Heart right ventricle (tissue), 16 donors: Measurements from ENCODE around the gene PRR15. TPM values are rescaled to one million over a fixed set of nuclear protein-coding genes. Genes with fewer than 3 reads are reported as not detected.
"Not testable (repeated sequence)": the region's sequence is repeated elsewhere in the genome, so short reads cannot be mapped to it uniquely, and the experiment has no call there.

ENCODE experiments used
- ATAC-seq, 8 donors: fragments of 200-7000 bp; cut with Tn5 transposase; one replicate each; pipeline ENCODE4 v1.9.1; 2020; ENCODE audit warnings: mild to moderate bottlenecking in 8 of 8, moderate library complexity in 8 of 8, moderate number of reproducible peaks in 1 of 8
- DNase-seq, 2 donors: peaks; one replicate each; pipeline ENCODE4 v3.0.0-alpha.2; 2020
- H3K27ac ChIP-seq, 10 donors: fragments of 200-600 bp; sonication (generic) in 2 of 10; one replicate each; pipeline versions ENCODE4 v1.5.0 to v1.8.0; 2020 to 2022; ENCODE audit warnings: mild to moderate bottlenecking in 3 of 10
- H3K27me3 ChIP-seq, 7 donors: fragments of 200-600 bp; one replicate each; pipeline ENCODE4 v1.8.0; 2021 to 2022; ENCODE audit warnings: mild to moderate bottlenecking in 2 of 7
- H3K36me3 ChIP-seq, 9 donors: fragments of 200-600 bp; sonication (generic) in 1 of 9; one replicate each; pipeline versions ENCODE4 v1.5.0 to v1.8.0; 2020 to 2022; ENCODE audit warnings: mild to moderate bottlenecking in 2 of 9
- H3K4me1 ChIP-seq, 9 donors: fragments of 200-600 bp; sonication (generic) in 1 of 9; one replicate each; pipeline versions ENCODE4 v1.5.0 to v1.8.0; 2020 to 2022; ENCODE audit warnings: mild to moderate bottlenecking in 4 of 9
- H3K4me3 ChIP-seq, 10 donors: fragments of 200-600 bp; sonication (generic) in 2 of 10; one replicate each; pipeline versions ENCODE4 v1.5.0 to v1.8.0; 2020 to 2022; ENCODE audit warnings: mild to moderate bottlenecking in 7 of 10, moderate library complexity in 2 of 10
- H3K9me3 ChIP-seq, 11 donors: fragments of 200-600 bp in 10 of 11; sonication (generic) in 2 of 11; one replicate each; pipeline versions ENCODE4 v1.5.0 to v1.8.0; 2013 to 2022; ENCODE audit warnings: mild to moderate bottlenecking in 2 of 11, control low read depth in 1 of 11, moderate library complexity in 1 of 11
- WGBS, 2 donors: extraction: QIAGEN DNeasy Blood & Tissue Kit; methylation state at CpG; one replicate each; pipeline ENCODE4 v1.1.7; 2013; ENCODE audit warnings: inconsistent platforms in 1 of 2; 5-methylcytosine and 5-hydroxymethylcytosine counted together
- intact Hi-C, 10 donors: fragments of 100-400 bp; cut with DNase I; formaldehyde crosslinking; loops; one replicate each; pipeline versions ENCODE4 v1.11.1 to v1.14.2; 2022
- polyA plus RNA-seq, 2 donors: library from polyadenylated mRNA; stranded (reverse); fragments of 200-250 nt; gene quantifications; one replicate each; pipeline ENCODE4 v1.2.3, GENCODE V29; 2013
- total RNA-seq, 10 donors: library from RNA; stranded (reverse); fragmentation: NEBNext Ultra II Directional in 3 of 10; extraction: Animal tissue kit (Norgen Biotek cat#: 25700) in 3 of 10; gene quantifications; one replicate each; pipeline versions ENCODE4 v1.2.1 to v1.2.4, GENCODE V29; 2021 to 2023
- TF ChIP-seq, protein P1 (sequence below), 9 donors: fragments of 200-600 bp; sonication (generic) in 2 of 9; IDR thresholded peaks; one replicate each; pipeline versions ENCODE4 v1.5.0 to v1.8.0; 2021 to 2022; ENCODE audit warnings: antibody characterized with exemption in 9 of 9, mild to moderate bottlenecking in 5 of 9, moderate library complexity in 1 of 9
- donor health status: Arrhythmogenic right ventricular cardiomyopathy.
- donor health status: ischemic (EF 13 %, LVEDD 7.1; RV severe dilation, severe dysfunction).
- donor health status: healthy with polysubstance abuse.
- donor health status: DM: no; HTN: yes; CAD: no.
- donor health status: DM: no; HTN: no; CAD: no.
- donor health status: ischemic (EF 25% LVEDD 6.9; RV normal size, moderate dysfunction).
- donor health status: ischemic (EF 25% LVEDD 5.7; RV mildly dilated, moderate dysfunction).
- donor health status: healthy.
- donor health status: DM: yes; HTN: yes; CAD: no.
- donor health status: Ischemic cardiomyopathy.
- donor health status: ischemic (EF 35%, LVEDD 5.7; RV mildly dilated, moderate dysfunction).
- donor health status: nonischemic (EF 11% LVEDD 7.7; RV severe dilation, severe dysfunction).
- donor health status: DM: yes; HTN: yes; CAD: no.
- donor health status: PGD.
- donor health status: ischemic (EF 29% LVEDD 5.4; RV normal size, mild dysfunction).
- donor health status: nonischemic (EF 23%, LVEDD 6.1; RV moderate dilation, normal function).

The PRR15 gene
- total and polyA plus RNA-seq, 12 donors, result 0.14 to 0.49 (median 0.26) TPM; not detected in 5

DNA sequence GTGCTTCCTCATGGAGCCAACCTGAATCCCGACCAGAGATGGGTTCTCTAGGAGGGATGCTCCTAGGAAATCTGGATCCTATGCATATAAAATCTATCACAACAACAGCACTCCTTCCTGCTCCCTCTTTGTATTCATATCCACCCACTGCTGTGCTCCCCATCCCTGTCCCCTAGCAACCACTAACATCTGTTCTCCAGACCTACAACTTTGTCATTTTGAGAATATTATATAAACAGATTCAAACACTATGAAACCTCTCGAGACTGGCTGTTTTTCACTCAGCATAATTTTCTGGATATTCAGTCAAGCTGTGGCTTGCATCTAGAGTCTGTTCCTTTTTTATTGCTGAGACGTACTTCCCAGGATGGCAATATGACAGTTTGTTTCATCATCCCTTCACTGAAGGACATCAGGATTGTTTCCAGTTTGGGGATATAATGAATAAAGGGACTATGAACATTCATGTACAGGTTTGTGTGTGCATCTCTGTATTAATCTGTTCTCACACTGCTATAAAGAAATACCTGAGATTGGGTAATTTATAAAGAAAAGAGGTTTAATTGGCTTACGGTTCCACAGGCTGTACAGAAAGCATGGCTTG lies 36.0 kb upstream of the PRR15 start:
- Histone ChIP-seq H3K27ac (no peak overlapping the region), H3K4me1 (no peaks in the 10 kb centered on the region), H3K27me3 (no peaks in the 10 kb centered on the region), H3K4me3 (no peak overlapping the region), H3K9me3 (peaks cover 0 to 5% (median 0%) of the 10 kb centered on the region in 11 donors), H3K36me3 (no peaks in the 10 kb centered on the region)
- DNase-seq (no peak), ATAC-seq (no peak)
- TF ChIP-seq, protein P1, sequence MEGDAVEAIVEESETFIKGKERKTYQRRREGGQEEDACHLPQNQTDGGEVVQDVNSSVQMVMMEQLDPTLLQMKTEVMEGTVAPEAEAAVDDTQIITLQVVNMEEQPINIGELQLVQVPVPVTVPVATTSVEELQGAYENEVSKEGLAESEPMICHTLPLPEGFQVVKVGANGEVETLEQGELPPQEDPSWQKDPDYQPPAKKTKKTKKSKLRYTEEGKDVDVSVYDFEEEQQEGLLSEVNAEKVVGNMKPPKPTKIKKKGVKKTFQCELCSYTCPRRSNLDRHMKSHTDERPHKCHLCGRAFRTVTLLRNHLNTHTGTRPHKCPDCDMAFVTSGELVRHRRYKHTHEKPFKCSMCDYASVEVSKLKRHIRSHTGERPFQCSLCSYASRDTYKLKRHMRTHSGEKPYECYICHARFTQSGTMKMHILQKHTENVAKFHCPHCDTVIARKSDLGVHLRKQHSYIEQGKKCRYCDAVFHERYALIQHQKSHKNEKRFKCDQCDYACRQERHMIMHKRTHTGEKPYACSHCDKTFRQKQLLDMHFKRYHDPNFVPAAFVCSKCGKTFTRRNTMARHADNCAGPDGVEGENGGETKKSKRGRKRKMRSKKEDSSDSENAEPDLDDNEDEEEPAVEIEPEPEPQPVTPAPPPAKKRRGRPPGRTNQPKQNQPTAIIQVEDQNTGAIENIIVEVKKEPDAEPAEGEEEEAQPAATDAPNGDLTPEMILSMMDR (IDR thresholded peaks at IDR 0.05), result no peak
- 88 to 91% methylated on average over 4 of the region's 4 CpGs for WGBS, 2 donors
- intact Hi-C loops, result no loop called here

DNA sequence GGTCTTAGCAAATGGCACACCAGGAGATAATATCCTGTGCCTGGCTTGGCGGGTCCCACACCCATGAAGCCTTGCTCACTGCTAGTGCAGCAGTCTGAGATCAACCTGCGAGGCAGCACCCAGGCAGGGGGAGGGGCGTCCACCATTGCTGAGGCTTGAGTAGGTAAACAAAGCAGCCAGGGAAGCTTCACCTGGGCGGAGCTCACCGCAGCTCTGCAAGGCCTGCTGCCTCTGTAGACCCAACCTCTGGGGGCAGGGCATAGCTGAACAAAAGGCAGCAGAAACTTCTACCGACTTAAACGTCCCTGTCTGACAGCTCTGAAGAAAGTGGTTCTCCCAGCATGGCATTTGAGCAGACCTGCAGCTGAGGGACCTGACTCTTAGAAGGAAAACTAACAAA lies 35.1 kb upstream of the PRR15 start:
- DNase-seq, H3K36me3 ChIP-seq, H3K4me1 ChIP-seq, intact Hi-C loops, H3K4me3 ChIP-seq, H3K9me3 ChIP-seq, H3K27ac ChIP-seq, ATAC-seq, H3K27me3 ChIP-seq: not testable (repeated sequence)
- WGBS, 2 donors, result 77 to 82% methylated on average over 7 of the region's 7 CpGs

DNA sequence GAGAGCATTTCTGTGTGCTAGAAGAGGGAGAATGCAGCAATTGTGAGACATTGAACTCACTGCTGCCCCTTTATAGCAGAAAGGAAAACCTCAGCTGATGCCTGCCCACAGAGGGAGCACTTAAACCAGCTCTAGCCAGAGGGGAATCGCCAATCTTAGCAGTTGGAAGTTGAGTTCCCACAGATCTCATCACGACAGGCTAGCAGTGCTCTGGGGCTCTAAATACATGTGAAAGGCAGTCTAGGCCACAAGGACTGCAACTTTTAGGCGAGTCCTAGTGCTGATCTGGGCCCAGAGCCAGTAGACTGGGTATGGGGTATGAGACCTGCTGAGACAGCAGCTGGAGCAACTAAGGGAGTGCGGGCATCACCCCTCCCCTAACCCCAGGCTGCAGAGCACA lies 25.2 kb upstream of the PRR15 start:
- Histone ChIP-seq H3K27me3 (no peaks in the 10 kb centered on the region), H3K4me1 (no peaks in the 10 kb centered on the region), H3K36me3 (no peaks in the 10 kb centered on the region), H3K27ac (no peak overlapping the region), H3K4me3 (no peak overlapping the region), H3K9me3 (peaks cover 0 to 14% (median 0%) of the 10 kb centered on the region in 11 donors)
- ATAC-seq, result no peak
- no peak for DNase-seq
- TF ChIP-seq, protein P1 (IDR thresholded peaks at IDR 0.05), result no peak
- intact Hi-C loops, result loop anchor here in 1 of 10 donors (5.0 kb wide), 1 partner anchor 336 kb away; no protein-coding TSS in a partner anchor
- 75 to 79% methylated on average over 4 of the region's 4 CpGs for WGBS, 2 donors

DNA sequence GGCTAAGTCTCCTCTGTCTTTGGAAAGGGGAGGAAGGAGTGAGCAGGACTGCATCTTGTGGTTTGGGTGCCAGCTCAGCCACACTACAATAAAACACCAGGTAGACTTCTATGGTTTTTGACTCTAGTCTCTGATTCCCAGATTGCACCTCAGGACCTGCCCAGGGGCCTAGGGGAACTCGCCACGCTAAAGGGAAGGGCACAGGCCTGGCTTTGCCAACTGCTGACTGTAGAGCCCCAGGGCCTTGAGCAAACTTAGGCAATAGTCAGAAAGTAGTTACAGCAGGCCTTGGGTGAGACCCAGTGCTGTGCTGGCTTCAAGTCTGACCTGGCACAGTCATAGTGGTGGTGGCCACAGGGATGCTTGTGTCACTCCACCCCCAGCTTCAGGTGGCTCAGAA lies 24.2 kb upstream of the PRR15 start:
- H3K9me3 ChIP-seq, result peaks cover 0 to 21% (median 0%) of the 10 kb centered on the region in 11 donors
- no peaks in the 10 kb centered on the region for H3K4me1 ChIP-seq
- no peak overlapping the region for H3K27ac ChIP-seq
- no peak for ATAC-seq
- H3K36me3 ChIP-seq, result no peaks in the 10 kb centered on the region
- H3K4me3 ChIP-seq, result no peak overlapping the region
- intact Hi-C loops, result loop anchor here in 1 of 10 donors (5.0 kb wide), 1 partner anchor 337 kb away; no protein-coding TSS in a partner anchor
- DNase-seq, result no peak
- 99 to 100% methylated on average over 2 of the region's 2 CpGs for WGBS, 2 donors
- peaks cover 0 to 2% (median 0%) of the 10 kb centered on the region in 7 donors for H3K27me3 ChIP-seq
- TF ChIP-seq, protein P1 (IDR thresholded peaks at IDR 0.05), result no peak

DNA sequence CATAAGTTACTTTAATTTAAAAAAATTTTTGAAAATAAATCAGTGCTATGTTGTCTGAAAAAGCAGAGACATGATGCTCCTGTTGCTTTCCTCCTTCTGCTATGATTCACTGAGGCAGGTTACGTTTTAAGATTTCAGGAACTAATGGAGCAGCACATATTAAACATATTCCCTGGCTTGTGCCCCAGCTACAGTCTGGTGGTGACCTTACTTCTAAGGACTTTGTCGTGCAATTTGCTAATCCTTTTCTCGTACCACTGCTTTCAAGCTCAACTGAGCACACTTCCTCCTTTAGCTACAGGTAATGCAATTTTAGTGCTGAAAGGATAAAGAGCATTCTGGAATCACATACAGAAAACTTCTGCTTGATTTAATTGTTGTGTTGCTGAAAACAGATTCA lies 16.2 kb upstream of the PRR15 start:
- TF ChIP-seq, protein P1 (IDR thresholded peaks at IDR 0.05), result no peak
- 70 to 78% methylated on average over 3 of the region's 3 CpGs for WGBS, 2 donors
- Histone ChIP-seq H3K4me1 (no peaks in the 10 kb centered on the region), H3K9me3 (peaks cover 0 to 15% (median 0%) of the 10 kb centered on the region in 11 donors), H3K36me3 (no peaks in the 10 kb centered on the region), H3K27ac (no peak overlapping the region), H3K4me3 (no peak overlapping the region), H3K27me3 (peaks cover 0 to 8% (median 0%) of the 10 kb centered on the region in 7 donors)
- no peak for DNase-seq
- ATAC-seq, result no peak
- intact Hi-C loops, result no loop called here
